Esophagus muscularis mucosa (tissue), 4 donors: ENCODE results near the gene CFAP47. TPM values are rescaled to one million over a fixed set of nuclear protein-coding genes. Genes with fewer than 3 reads are reported as not detected.

ENCODE experiments used
- DNase-seq: peaks from one replicate; pipeline ENCODE4 v3.0.0-alpha.2; 2017; ENCODE audit errors: extremely low spot score
- H3K27ac ChIP-seq, 4 donors: fragments of 200-600 bp; sonication (generic); replicated peaks in 1 of 4; 1 replicate in 3 of 4; 2 replicates in 1 of 4; pipeline ENCODE4 v1.5.1; 2016 to 2019; ENCODE audit warnings: mild to moderate bottlenecking in 1 of 4
- H3K27me3 ChIP-seq, 4 donors: fragments of 200-600 bp; sonication (generic); one replicate each; pipeline versions ENCODE4 v1.5.1 to v1.6.0; 2016 to 2019
- H3K36me3 ChIP-seq, 4 donors: fragments of 200-600 bp; sonication (generic); one replicate each; pipeline ENCODE4 v1.5.1; 2016 to 2019
- H3K4me1 ChIP-seq, 4 donors: fragments of 200-600 bp; sonication (generic); one replicate each; pipeline ENCODE4 v1.5.1; 2016 to 2019
- H3K4me3 ChIP-seq, 4 donors: fragments of 200-600 bp; sonication (generic); 1 replicate in 2 of 4; 2 replicates in 2 of 4; pipeline ENCODE4 v1.5.1; 2016 to 2019; ENCODE audit warnings: mild to moderate bottlenecking in 4 of 4, moderate library complexity in 1 of 4
- H3K9me3 ChIP-seq, 4 donors: fragments of 200-600 bp; sonication (generic); 1 replicate in 3 of 4; 2 replicates in 1 of 4; pipeline ENCODE4 v1.5.1; 2016 to 2019
- CTCF ChIP-seq, 3 experiments: fragments of 200-600 bp in 2 of 3; fragments of 450-650 bp in 1 of 3; sonication (generic) in 2 of 3; IDR thresholded peaks; one replicate each; pipeline ENCODE4 v1.5.1; 2017 to 2019; ENCODE audit warnings: antibody characterized with exemption in 3 of 3, mild to moderate bottlenecking in 2 of 3, moderate library complexity in 1 of 3
- EP300 ChIP-seq: sonication (generic); formaldehyde crosslinking; IDR thresholded peaks from one replicate; pipeline ENCODE4 v1.6.1; 2017; ENCODE audit warnings: antibody characterized with exemption
- POLR2A ChIP-seq: fragments of 450-650 bp; IDR thresholded peaks from one replicate; pipeline ENCODE4 v1.6.1; 2017; ENCODE audit warnings: antibody characterized with exemption, moderate library complexity, mild to moderate bottlenecking, low read depth
- POLR2AphosphoS5 ChIP-seq, 2 donors: sonication (generic); formaldehyde crosslinking; IDR thresholded peaks; one replicate each; pipeline ENCODE4 v1.6.1; 2017; ENCODE audit warnings: antibody characterized with exemption in 2 of 2
- WGBS: methylation state at CpG from one replicate; pipeline ENCODE4 v1.1.5; 2018; 5-methylcytosine and 5-hydroxymethylcytosine counted together
- intact Hi-C: fragments of 100-400 bp; cut with DNase I; formaldehyde crosslinking; loops from one replicate; pipeline ENCODE4 v1.15.1; 2023
- total RNA-seq, 4 donors: library from RNA; depleted of rRNA; stranded (reverse); fragments of >200 nt; gene quantifications; one replicate each; pipeline versions ENCODE4 v1.1.0 to v1.2.1, GENCODE V29; 2016

Gene CFAP47
- total RNA-seq, 4 donors from 2014 or later: under 0.01 TPM; not detected in 3

GRCh38 chrX:36357855-36358254, 438.3 kb downstream of the CFAP47 start:
- H3K4me1 ChIP-seq: no peaks in the 10 kb centered on the region
- intact Hi-C loops: no loop called here

DNA sequence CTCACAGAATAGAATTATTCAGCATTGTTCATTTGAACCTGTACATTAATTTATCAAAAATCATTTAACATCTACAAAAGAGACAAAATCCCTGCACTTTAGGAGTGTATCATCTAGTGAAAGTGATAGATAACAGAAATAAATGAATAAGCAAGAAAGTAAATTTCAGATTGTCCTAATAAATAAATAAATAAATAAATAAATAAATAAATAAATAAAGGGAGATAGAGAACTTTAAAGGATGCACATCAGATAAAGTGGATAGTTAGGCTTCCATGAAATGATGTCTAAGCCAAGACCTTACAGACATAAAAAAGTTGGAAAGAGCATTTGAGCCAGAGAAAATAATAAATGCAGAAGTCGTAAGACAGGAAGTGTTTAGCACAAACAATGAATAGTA, 444.7 kb downstream of the CFAP47 start:
- H3K27ac ChIP-seq: no peak overlapping the region
- H3K9me3 ChIP-seq: peaks cover 0 to 15% (median 0%) of the 10 kb centered on the region in 4 donors
- 55% methylated on average over 1 of the region's 1 CpG for WGBS
- no peaks in the 10 kb centered on the region for H3K27me3 ChIP-seq
- intact Hi-C loops: no loop called here
- DNase-seq: no peak
- no peak for TF ChIP-seq CTCF (IDR thresholded peaks at IDR 0.05)
- TF ChIP-seq EP300: no peak
- TF ChIP-seq POLR2A: no peak
- TF ChIP-seq POLR2AphosphoS5 (IDR thresholded peaks at IDR 0.05): no peak
- no peak overlapping the region for H3K4me3 ChIP-seq
- no peaks in the 10 kb centered on the region for H3K4me1 ChIP-seq
- H3K36me3 ChIP-seq: no peaks in the 10 kb centered on the region

More at GRCh38 chrX:36357855-36358254, 438.3 kb downstream of the CFAP47 start:
- Histone ChIP-seq H3K9me3 (peaks cover 0 to 15% (median 0%) of the 10 kb centered on the region in 4 donors), H3K27ac (no peak overlapping the region), H3K36me3 (no peaks in the 10 kb centered on the region), H3K27me3 (no peaks in the 10 kb centered on the region), H3K4me3 (no peak overlapping the region)
- no peak for DNase-seq
- no peak for TF ChIP-seq CTCF (IDR thresholded peaks at IDR 0.05)
- TF ChIP-seq EP300: no peak
- TF ChIP-seq POLR2A: no peak
- TF ChIP-seq POLR2AphosphoS5 (IDR thresholded peaks at IDR 0.05): no peak
- WGBS: 15% methylated on average over 1 of the region's 1 CpG

- Histone ChIP-seq H3K4me3 (no peak overlapping the region), H3K27me3 (no peaks in the 10 kb centered on the region), H3K27ac (no peak overlapping the region), H3K36me3 (no peaks in the 10 kb centered on the region), H3K9me3 (no peaks in the 10 kb centered on the region), H3K4me1 (no peaks in the 10 kb centered on the region)
- TF ChIP-seq POLR2A: no peak
- no peak for TF ChIP-seq EP300
- TF ChIP-seq POLR2AphosphoS5 (IDR thresholded peaks at IDR 0.05): no peak
- no peak for TF ChIP-seq CTCF (IDR thresholded peaks at IDR 0.05)
- WGBS: 60% methylated on average over 4 of the region's 4 CpGs
- intact Hi-C loops: no loop called here
- DNase-seq: no peak
Observed at GRCh38 chrX:36383495-36383894, 464.0 kb downstream of the CFAP47 start.

GRCh38 chrX:36388901-36389300, 469.4 kb downstream of the CFAP47 start:
- no peak for DNase-seq
- no peak for TF ChIP-seq EP300
- TF ChIP-seq CTCF (IDR thresholded peaks at IDR 0.05): no peak
- no peak for TF ChIP-seq POLR2A
- TF ChIP-seq POLR2AphosphoS5 (IDR thresholded peaks at IDR 0.05): no peak
- intact Hi-C loops: no loop called here
- H3K27ac ChIP-seq: no peak overlapping the region
- H3K4me1 ChIP-seq: no peaks in the 10 kb centered on the region
- no peaks in the 10 kb centered on the region for H3K27me3 ChIP-seq
- 64% methylated on average over 4 of the region's 4 CpGs for WGBS
- H3K4me3 ChIP-seq: no peak overlapping the region
- no peaks in the 10 kb centered on the region for H3K9me3 ChIP-seq
- H3K36me3 ChIP-seq: no peaks in the 10 kb centered on the region

DNA sequence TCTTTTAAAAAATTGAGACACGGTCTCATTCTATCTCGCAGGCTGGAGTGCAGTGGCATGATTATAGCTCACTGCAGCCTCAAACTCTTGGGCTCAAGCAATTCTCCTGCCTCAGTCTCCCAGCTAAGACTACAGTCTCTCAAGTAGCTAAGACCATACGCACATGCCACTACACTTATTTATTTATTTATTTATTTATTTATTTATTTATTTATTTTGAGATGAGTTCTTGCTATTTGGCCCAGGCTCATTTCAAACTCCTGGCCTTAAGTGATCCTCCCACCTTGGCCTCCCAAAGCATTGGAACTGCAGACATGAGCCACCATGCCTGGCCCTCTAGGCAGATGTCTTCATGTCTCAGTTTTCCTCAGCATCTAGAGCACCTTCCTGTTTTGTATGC, 482.2 kb downstream of the CFAP47 start:
- intact Hi-C loops: no loop called here
- Histone ChIP-seq H3K27me3 (no peaks in the 10 kb centered on the region), H3K9me3 (no peaks in the 10 kb centered on the region), H3K4me1 (no peaks in the 10 kb centered on the region), H3K4me3 (no peak overlapping the region), H3K36me3 (no peaks in the 10 kb centered on the region), H3K27ac (no peak overlapping the region)
- 82% methylated on average over 3 of the region's 3 CpGs for WGBS
- TF ChIP-seq CTCF (IDR thresholded peaks at IDR 0.05) (no peak), POLR2AphosphoS5 (IDR thresholded peaks at IDR 0.05) (no peak), POLR2A (no peak), EP300 (no peak)
- DNase-seq: no peak
